Measurements from ENCODE around the gene WAC.

WAC gene

DNA sequence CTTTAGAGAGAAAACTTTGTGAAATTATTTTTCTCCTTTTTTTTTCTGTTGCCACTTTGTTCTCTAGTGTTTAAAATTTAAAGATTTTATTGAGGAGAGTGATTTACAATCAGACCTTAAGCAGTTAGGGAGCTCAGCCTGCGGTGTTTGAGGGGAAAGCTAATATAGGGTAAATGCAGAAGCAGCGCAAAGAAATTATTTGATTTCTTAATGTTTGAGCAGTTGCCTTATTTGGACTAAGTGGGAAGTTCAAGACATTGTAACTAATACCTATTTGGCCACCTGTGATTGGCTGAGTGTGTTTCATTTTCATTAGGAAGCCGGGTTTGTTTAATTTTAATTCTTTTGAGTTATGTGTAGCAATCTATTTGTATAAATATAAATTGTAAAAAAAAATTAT, 25.3 kb downstream of the WAC start:
- Histone ChIP-seq H3K4me3 (ENCODE audit: low read depth, low read length, poor library complexity, severe bottlenecking) (no peak overlapping the region), H3K27ac (ENCODE audit: low read depth, low read length, poor library complexity, severe bottlenecking) (no peak overlapping the region), H3K9ac (ENCODE audit: low read length) (no peak overlapping the region), H3F3A (ENCODE audit: insufficient read depth, low read length) (no peaks in the 10 kb centered on the region), H3K4me1 (ENCODE audit: insufficient read depth, low read length, severe bottlenecking) (no peaks in the 10 kb centered on the region), H3K36me3 (ENCODE audit: insufficient read depth, low read length) (peaks cover 98% of the 10 kb centered on the region), H3K27me3 (ENCODE audit: insufficient read depth, low read length) (no peaks in the 10 kb centered on the region), H4K20me1 (ENCODE audit: insufficient read depth, low read length) (peaks cover 5% of the 10 kb centered on the region; the same call in 1 of the 2 replicates), H3K9me2 (ENCODE audit: low read depth, low read length) (no peaks in the 10 kb centered on the region), H2AFZ (ENCODE audit: low read length) (no peak overlapping the region), H3K79me2 (ENCODE audit: insufficient read depth, low read length) (peaks cover 100% of the 10 kb centered on the region), H3K4me2 (ENCODE audit: low read length) (no peak overlapping the region), H3K9me3 (ENCODE audit: low read length) (no peaks in the 10 kb centered on the region)
- no peak for TF ChIP-seq EZH2 (IDR thresholded peaks at IDR 0.05; ENCODE audit: borderline replicate concordance, low read length)
- TF ChIP-seq, protein P1, sequence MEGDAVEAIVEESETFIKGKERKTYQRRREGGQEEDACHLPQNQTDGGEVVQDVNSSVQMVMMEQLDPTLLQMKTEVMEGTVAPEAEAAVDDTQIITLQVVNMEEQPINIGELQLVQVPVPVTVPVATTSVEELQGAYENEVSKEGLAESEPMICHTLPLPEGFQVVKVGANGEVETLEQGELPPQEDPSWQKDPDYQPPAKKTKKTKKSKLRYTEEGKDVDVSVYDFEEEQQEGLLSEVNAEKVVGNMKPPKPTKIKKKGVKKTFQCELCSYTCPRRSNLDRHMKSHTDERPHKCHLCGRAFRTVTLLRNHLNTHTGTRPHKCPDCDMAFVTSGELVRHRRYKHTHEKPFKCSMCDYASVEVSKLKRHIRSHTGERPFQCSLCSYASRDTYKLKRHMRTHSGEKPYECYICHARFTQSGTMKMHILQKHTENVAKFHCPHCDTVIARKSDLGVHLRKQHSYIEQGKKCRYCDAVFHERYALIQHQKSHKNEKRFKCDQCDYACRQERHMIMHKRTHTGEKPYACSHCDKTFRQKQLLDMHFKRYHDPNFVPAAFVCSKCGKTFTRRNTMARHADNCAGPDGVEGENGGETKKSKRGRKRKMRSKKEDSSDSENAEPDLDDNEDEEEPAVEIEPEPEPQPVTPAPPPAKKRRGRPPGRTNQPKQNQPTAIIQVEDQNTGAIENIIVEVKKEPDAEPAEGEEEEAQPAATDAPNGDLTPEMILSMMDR (IDR thresholded peaks at IDR 0.05; ENCODE audit: low read length), result no peak

DNA sequence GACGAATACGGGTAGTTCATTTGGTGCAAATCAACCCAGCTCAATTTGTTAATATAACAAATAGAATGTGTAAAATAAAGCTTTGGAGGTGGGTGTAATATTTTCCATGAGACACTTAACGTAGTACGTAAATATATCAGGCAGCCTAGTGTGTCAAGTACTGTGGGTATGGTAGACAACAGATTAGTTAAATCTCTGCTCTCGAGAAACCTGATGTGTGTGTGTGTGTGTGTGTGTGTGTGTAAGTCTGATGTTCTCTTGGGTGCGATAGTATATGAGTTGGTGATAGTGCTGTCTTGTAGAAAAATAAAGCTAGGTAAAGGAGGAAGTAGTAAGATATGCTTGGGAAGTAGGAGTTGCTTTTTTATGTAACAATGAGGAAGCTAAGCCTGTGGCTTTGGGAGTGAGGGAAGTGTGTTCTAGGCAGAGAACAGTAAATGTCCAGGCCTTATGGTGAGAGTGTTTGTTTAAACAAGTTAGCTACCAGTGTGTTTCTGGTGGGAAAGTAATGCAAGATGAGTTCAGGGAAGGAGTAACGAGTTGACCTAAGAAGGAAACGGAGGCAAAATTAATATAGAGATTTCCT, 26.1 kb downstream of the WAC start:
- H3K36me3 ChIP-seq (ENCODE audit: insufficient read depth, low read length), result peaks cover 96% of the 10 kb centered on the region
- no peak overlapping the region for H3K27ac ChIP-seq (ENCODE audit: low read depth, low read length, poor library complexity, severe bottlenecking)
- peaks cover 3% of the 10 kb centered on the region; the same call in 1 of the 2 replicates for H4K20me1 ChIP-seq (ENCODE audit: insufficient read depth, low read length)

DNA sequence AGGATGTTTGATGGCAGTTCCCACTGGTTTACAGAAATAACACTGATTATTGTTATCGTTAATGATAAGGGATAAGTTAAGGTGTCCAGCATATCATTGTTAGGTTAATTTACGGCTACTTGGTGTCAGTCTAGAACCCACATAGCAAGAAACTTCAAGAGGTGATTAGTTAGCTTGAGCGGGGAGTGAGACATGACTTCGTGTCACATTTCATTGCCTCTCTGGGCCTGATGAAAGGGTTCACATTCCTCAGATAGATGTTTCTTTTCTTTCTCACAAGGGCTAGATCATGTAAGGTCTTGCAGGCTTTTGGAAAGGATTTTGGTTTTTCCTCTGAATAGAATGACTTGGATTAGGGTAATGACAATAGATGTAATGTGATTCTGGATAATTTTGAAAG, 26.7 kb downstream of the WAC start:
- Histone ChIP-seq H3K79me2 (ENCODE audit: insufficient read depth, low read length) (peaks cover 97% of the 10 kb centered on the region), H3K4me2 (ENCODE audit: low read length) (no peak overlapping the region), H3F3A (ENCODE audit: insufficient read depth, low read length) (no peaks in the 10 kb centered on the region), H3K27me3 (ENCODE audit: insufficient read depth, low read length) (no peaks in the 10 kb centered on the region), H3K4me1 (ENCODE audit: insufficient read depth, low read length, severe bottlenecking) (peaks cover 6% of the 10 kb centered on the region), H3K36me3 (ENCODE audit: insufficient read depth, low read length) (peaks cover 96% of the 10 kb centered on the region), H3K4me3 (ENCODE audit: low read depth, low read length, poor library complexity, severe bottlenecking) (no peak overlapping the region), H2AFZ (ENCODE audit: low read length) (no peak overlapping the region), H3K9ac (ENCODE audit: low read length) (no peak overlapping the region), H3K9me2 (ENCODE audit: low read depth, low read length) (no peaks in the 10 kb centered on the region), H3K27ac (ENCODE audit: low read depth, low read length, poor library complexity, severe bottlenecking) (no peak overlapping the region), H4K20me1 (ENCODE audit: insufficient read depth, low read length) (peaks cover 3% of the 10 kb centered on the region; the same call in 1 of the 2 replicates), H3K9me3 (ENCODE audit: low read length) (no peaks in the 10 kb centered on the region)
- TF ChIP-seq EZH2 (IDR thresholded peaks at IDR 0.05; ENCODE audit: borderline replicate concordance, low read length), result no peak
- TF ChIP-seq, protein P1 (IDR thresholded peaks at IDR 0.05; ENCODE audit: low read length), result no peak

More for the DNA sequence above, 26.1 kb downstream of the WAC start:
- H3K9me2 ChIP-seq (ENCODE audit: low read depth, low read length), result no peaks in the 10 kb centered on the region
- no peaks in the 10 kb centered on the region for H3K27me3 ChIP-seq (ENCODE audit: insufficient read depth, low read length)
- no peaks in the 10 kb centered on the region for H3K9me3 ChIP-seq (ENCODE audit: low read length)
- no peak overlapping the region for H3K4me3 ChIP-seq (ENCODE audit: low read depth, low read length, poor library complexity, severe bottlenecking)
- no peak overlapping the region for H2AFZ ChIP-seq (ENCODE audit: low read length)
- TF ChIP-seq EZH2 (IDR thresholded peaks at IDR 0.05; ENCODE audit: borderline replicate concordance, low read length), result no peak
- TF ChIP-seq, protein P1 (IDR thresholded peaks at IDR 0.05; ENCODE audit: low read length), result no peak
- H3K79me2 ChIP-seq (ENCODE audit: insufficient read depth, low read length), result peaks cover 97% of the 10 kb centered on the region
- no peak overlapping the region for H3K9ac ChIP-seq (ENCODE audit: low read length)
- H3K4me2 ChIP-seq (ENCODE audit: low read length), result no peak overlapping the region
- no peaks in the 10 kb centered on the region for H3K4me1 ChIP-seq (ENCODE audit: insufficient read depth, low read length, severe bottlenecking)
- H3F3A ChIP-seq (ENCODE audit: insufficient read depth, low read length), result no peaks in the 10 kb centered on the region
